ENCODE data around the gene SNX24. TPM values are rescaled to one million over a fixed set of nuclear protein-coding genes. Genes with fewer than 3 reads are reported as not detected.

SNX24 gene
- total RNA-seq, 4 donors from 2014 or later, result 10.7 to 29.9 (median 16.1) TPM

DNA sequence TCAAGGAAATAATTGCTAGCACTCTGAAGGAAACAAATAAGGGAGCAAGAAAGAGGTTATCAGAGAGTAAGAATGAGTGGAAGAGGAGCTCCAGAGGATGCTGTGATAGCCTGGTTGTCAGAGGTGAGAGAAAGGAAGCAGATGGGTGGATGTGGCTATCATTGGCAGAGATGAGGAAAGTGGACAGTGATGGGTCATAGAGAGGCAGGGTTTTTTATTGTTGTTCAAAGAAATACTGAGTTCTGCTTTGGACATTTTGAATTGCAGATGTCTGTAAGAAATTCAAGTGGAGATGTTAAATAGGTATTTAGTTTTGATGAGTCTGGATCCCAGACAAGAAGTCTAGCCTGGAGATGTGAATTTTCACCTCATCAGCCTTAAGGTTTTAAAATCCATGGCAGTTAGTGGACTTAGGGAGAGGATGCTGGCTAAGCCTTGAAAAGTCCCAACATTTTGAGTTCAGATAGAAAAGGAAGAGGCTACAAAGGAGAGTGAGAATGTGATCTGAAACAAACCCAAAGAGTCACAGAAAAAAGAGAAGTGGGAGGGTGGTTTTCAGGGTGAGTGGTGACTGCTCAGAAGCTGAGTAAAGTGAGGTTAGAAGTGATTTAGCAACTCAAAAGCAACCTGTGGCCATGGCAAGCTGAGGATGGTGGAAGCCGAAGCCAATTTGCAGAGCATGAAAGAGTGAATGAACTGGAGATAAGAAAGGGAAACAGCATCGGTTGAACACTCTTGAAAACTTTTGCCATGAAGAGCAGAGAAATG lies 140.7 kb downstream of the SNX24 start:
- Histone ChIP-seq H3K27ac (no peak overlapping the region), H3K4me1 (no peaks in the 10 kb centered on the region), H3K9me3 (no peaks in the 10 kb centered on the region), H3K36me3 (no peaks in the 10 kb centered on the region), H3K4me3 (no peak overlapping the region), H3K27me3 (no peaks in the 10 kb centered on the region)
- in situ Hi-C loops (cut with MboI; ENCODE audit: low pct_ligation_motif_present in 1 of 4, low pct_unique_long_range_greater_than_20kb in 1 of 4, low sequenced_read_pairs in 3 of 4) (no loop called here), intact Hi-C loops (cut with DNase I; ENCODE audit: low total_unique reads) (no loop called here)
- TF ChIP-seq POLR2AphosphoS5 (IDR thresholded peaks at IDR 0.05) (no peak), CTCF (IDR thresholded peaks at IDR 0.05) (no peak), POLR2A (IDR thresholded peaks at IDR 0.05) (no peak), EP300 (IDR thresholded peaks at IDR 0.05; ENCODE audit: low read depth) (no peak)
- DNase-seq, result no peak
- 78 to 84% methylated on average over 2 of the region's 2 CpGs for WGBS, 2 donors (ENCODE audit: low coverage in 1 of 2)

DNA sequence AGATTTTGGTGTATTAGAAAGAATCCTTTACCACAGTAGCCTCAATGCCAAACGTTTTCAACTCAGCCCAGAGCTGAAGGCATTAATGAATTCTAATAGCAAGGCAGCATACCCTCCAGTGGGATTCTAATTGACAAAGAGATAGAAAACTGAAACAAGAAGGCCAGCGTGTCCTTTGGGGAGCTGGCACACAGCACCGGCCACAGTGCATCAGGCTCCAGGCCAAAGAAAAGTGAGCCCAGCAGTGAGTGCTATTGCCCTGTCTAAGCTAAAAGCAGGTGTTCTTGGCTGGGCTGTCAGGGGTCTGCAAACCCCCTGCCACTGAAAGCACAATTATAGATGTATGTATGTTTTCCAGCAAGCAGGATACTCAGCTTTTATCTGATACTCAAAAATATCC lies 150.7 kb downstream of the SNX24 start:
- TF ChIP-seq EP300 (IDR thresholded peaks at IDR 0.05; ENCODE audit: low read depth) (no peak), POLR2A (IDR thresholded peaks at IDR 0.05) (no peak), POLR2AphosphoS5 (IDR thresholded peaks at IDR 0.05) (no peak), CTCF (IDR thresholded peaks at IDR 0.05) (no peak)
- H3K27me3 ChIP-seq, result no peaks in the 10 kb centered on the region
- 90% methylated on average over 3 of the region's 3 CpGs; no CpG with 5 or more reads in 1 of the 2 donors for WGBS, 2 donors (ENCODE audit: low coverage in 1 of 2)
- no peaks in the 10 kb centered on the region for H3K36me3 ChIP-seq
- intact Hi-C loops (cut with DNase I; ENCODE audit: low total_unique reads) (no loop called here), in situ Hi-C loops (cut with MboI; ENCODE audit: low pct_ligation_motif_present in 1 of 4, low pct_unique_long_range_greater_than_20kb in 1 of 4, low sequenced_read_pairs in 3 of 4) (no loop called here)
- H3K9me3 ChIP-seq, result no peaks in the 10 kb centered on the region
- DNase-seq, result no peak
- H3K27ac ChIP-seq, result no peak overlapping the region
- H3K4me3 ChIP-seq, result no peak overlapping the region
- H3K4me1 ChIP-seq, result no peaks in the 10 kb centered on the region

DNA sequence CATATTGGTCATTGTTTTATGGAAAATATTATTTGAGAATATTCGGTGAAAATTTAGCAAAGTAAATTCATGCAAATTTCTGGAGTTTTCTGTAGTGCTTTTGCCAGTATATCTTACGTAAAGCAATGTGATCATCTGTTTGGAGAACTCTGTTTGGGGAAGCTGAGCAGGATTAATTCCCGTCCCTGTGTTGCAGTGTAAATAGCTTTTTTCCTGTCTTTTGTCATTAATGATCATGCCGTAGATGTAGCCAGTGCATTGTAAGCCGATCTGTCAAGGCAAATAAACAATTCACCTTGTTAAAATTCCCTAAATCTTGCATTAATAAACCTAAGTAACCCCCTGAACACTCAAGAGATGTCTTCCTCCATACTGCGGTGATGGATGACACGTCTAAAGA lies 151.9 kb downstream of the SNX24 start:
- Histone ChIP-seq H3K4me3 (no peak overlapping the region), H3K27ac (no peak overlapping the region), H3K4me1 (no peaks in the 10 kb centered on the region), H3K27me3 (no peaks in the 10 kb centered on the region), H3K9me3 (no peaks in the 10 kb centered on the region), H3K36me3 (no peaks in the 10 kb centered on the region)
- intact Hi-C loops (cut with DNase I; ENCODE audit: low total_unique reads) (no loop called here), in situ Hi-C loops (cut with MboI; ENCODE audit: low pct_ligation_motif_present in 1 of 4, low pct_unique_long_range_greater_than_20kb in 1 of 4, low sequenced_read_pairs in 3 of 4) (no loop called here)
- no peak for DNase-seq
- TF ChIP-seq POLR2A (IDR thresholded peaks at IDR 0.05), result no peak
- TF ChIP-seq CTCF (IDR thresholded peaks at IDR 0.05), result no peak
- no peak for TF ChIP-seq POLR2AphosphoS5 (IDR thresholded peaks at IDR 0.05)
- no peak for TF ChIP-seq EP300 (IDR thresholded peaks at IDR 0.05; ENCODE audit: low read depth)
- WGBS, 2 donors (ENCODE audit: low coverage in 1 of 2), result 74 to 80% methylated on average over 7 of the region's 7 CpGs

GRCh38 chr5:122999947-123000563 lies 154.6 kb downstream of the SNX24 start:
- Histone ChIP-seq H3K27me3 (no peaks in the 10 kb centered on the region), H3K36me3 (no peaks in the 10 kb centered on the region), H3K4me3 (no peak overlapping the region), H3K9me3 (no peaks in the 10 kb centered on the region), H3K4me1 (no peaks in the 10 kb centered on the region), H3K27ac (no peak overlapping the region)
- in situ Hi-C loops (cut with MboI; ENCODE audit: low pct_ligation_motif_present in 1 of 4, low pct_unique_long_range_greater_than_20kb in 1 of 4, low sequenced_read_pairs in 3 of 4), result no loop called here
- 69 to 77% methylated on average over 8 to 10 of the region's 10 CpGs for WGBS, 2 donors (ENCODE audit: low coverage in 1 of 2)
- DNase-seq, result peak; percentile 27
- no peak for TF ChIP-seq CTCF (IDR thresholded peaks at IDR 0.05)
- no peak for TF ChIP-seq POLR2AphosphoS5 (IDR thresholded peaks at IDR 0.05)
- no peak for TF ChIP-seq POLR2A (IDR thresholded peaks at IDR 0.05)
- no peak for TF ChIP-seq EP300 (IDR thresholded peaks at IDR 0.05; ENCODE audit: low read depth)
- intact Hi-C loops (cut with DNase I; ENCODE audit: low total_unique reads), result no loop called here
